HEK293T (cell line): ENCODE measurements around the gene TMEM9B.
"Not testable (repeated sequence)": the region's sequence is repeated elsewhere in the genome, so short reads cannot be mapped to it uniquely, and the experiment has no call there.

Source experiments
- CTCF ChIA-PET: fragments of 350-600 bp; formaldehyde crosslinking; extraction: SDS; loops from one replicate; lab custom pipeline; 2021; ENCODE audit warnings: antibody characterized with exemption, inconsistent platforms; lab: Yijun Ruan, JAX
- POLR2A ChIA-PET: fragments of 350-600 bp; formaldehyde crosslinking; extraction: SDS; loops from one replicate; lab custom pipeline; 2020; ENCODE audit warnings: antibody characterized with exemption, inconsistent platforms; lab: Yijun Ruan, JAX
- DNase-seq: peaks from one replicate; pipeline ENCODE4 v3.0.0; 2012; ENCODE audit warnings: mixed read lengths; ENCODE audit errors: extremely low spot score
- ARNT ChIP-seq: fragments of 450-650 bp; IDR thresholded peaks from 2 replicates; pipeline ENCODE4 v1.6.1; 2017; ENCODE audit warnings: mild to moderate bottlenecking
- BHLHE40 ChIP-seq: fragments of 450-650 bp; IDR thresholded peaks from 2 replicates; pipeline ENCODE4 v1.6.1; 2016; ENCODE audit warnings: mild to moderate bottlenecking, moderate library complexity, borderline replicate concordance
- CTBP1 ChIP-seq: fragments of 450-650 bp; IDR thresholded peaks from 2 replicates; pipeline ENCODE4 v1.6.1; 2016; ENCODE audit warnings: borderline replicate concordance
- ELF4 ChIP-seq: fragments of 450-650 bp; IDR thresholded peaks from 2 replicates; pipeline ENCODE4 v1.6.1; 2017; ENCODE audit warnings: antibody characterized with exemption
- FOXA1 ChIP-seq: fragments of 450-650 bp; IDR thresholded peaks from 2 replicates; pipeline ENCODE4 v1.6.1; 2016; ENCODE audit warnings: mild to moderate bottlenecking
- FOXK2 ChIP-seq: fragments of 450-650 bp; IDR thresholded peaks from 2 replicates; pipeline ENCODE4 v1.6.1; 2016; ENCODE audit warnings: mild to moderate bottlenecking
- FOXM1 ChIP-seq: fragments of 450-650 bp; IDR thresholded peaks from 2 replicates; pipeline ENCODE4 v1.6.1; 2017; ENCODE audit warnings: mild to moderate bottlenecking, borderline replicate concordance
- HDGF ChIP-seq: fragments of 450-650 bp; IDR thresholded peaks from 2 replicates; pipeline ENCODE4 v1.6.1; 2017; ENCODE audit warnings: antibody characterized with exemption, borderline replicate concordance
- L3MBTL2 ChIP-seq: fragments of 450-650 bp; conservative IDR thresholded peaks from 2 replicates; pipeline ENCODE4 v1.6.1; 2016; ENCODE audit warnings: mild to moderate bottlenecking
- LEF1 ChIP-seq: fragments of 450-650 bp; IDR thresholded peaks from 2 replicates; pipeline ENCODE4 v1.6.1; 2017; ENCODE audit warnings: mild to moderate bottlenecking, borderline replicate concordance
- NFRKB ChIP-seq: fragments of 450-650 bp; IDR thresholded peaks from 2 replicates; pipeline ENCODE4 v1.6.1; 2016; ENCODE audit warnings: mild to moderate bottlenecking, moderate library complexity
- PKNOX1 ChIP-seq: fragments of 450-650 bp; IDR thresholded peaks from 2 replicates; pipeline ENCODE4 v1.6.1; 2016
- SP1 ChIP-seq: fragments of 450-650 bp; IDR thresholded peaks from 2 replicates; pipeline ENCODE4 v1.6.1; 2017
- SUZ12 ChIP-seq: fragments of 450-650 bp; IDR thresholded peaks from 2 replicates; pipeline ENCODE4 v1.6.1; 2016; ENCODE audit warnings: mild to moderate bottlenecking
- TARDBP ChIP-seq: fragments of 450-650 bp; IDR thresholded peaks from 2 replicates; pipeline ENCODE4 v1.6.1; 2016
- ZNF384 ChIP-seq: fragments of 450-650 bp; IDR thresholded peaks from 2 replicates; pipeline ENCODE4 v1.6.1; 2016

The TMEM9B gene

GRCh38 chr11:8948886-8949285, 15.4 kb downstream of the TMEM9B start:
- CTCF ChIA-PET, result interaction anchor here (1.1 kb wide), 1 partner anchor 11 kb away, joined by 5 read pairs; no protein-coding TSS in a partner anchor
- POLR2A ChIA-PET, result no interaction called here
- no peak for DNase-seq
- TF ChIP-seq TARDBP (no peak), LEF1 (no peak), NFRKB (no peak), BHLHE40 (no peak), PKNOX1 (no peak), CTBP1 (no peak), SP1 (no peak), SUZ12 (no peak), L3MBTL2 (no peak), FOXA1 (no peak), HDGF (no peak), FOXM1 (no peak), ZNF384 (no peak)

GRCh38 chr11:8947230-8947943, 16.9 kb downstream of the TMEM9B start:
- ChIA-PET POLR2A (no interaction called here), CTCF (interaction anchor here (1.1 kb wide), 1 partner anchor 12 kb away, joined by 5 read pairs; no protein-coding TSS in a partner anchor)
- DNase-seq, result no peak
- no peak for TF ChIP-seq FOXA1
- TF ChIP-seq CTBP1, result no peak
- no peak for TF ChIP-seq ELF4
- TF ChIP-seq ARNT, result no peak
- no peak for TF ChIP-seq ZNF384
- no peak for TF ChIP-seq TARDBP
- TF ChIP-seq LEF1, result no peak
- TF ChIP-seq NFRKB, result no peak
- no peak for TF ChIP-seq BHLHE40
- no peak for TF ChIP-seq L3MBTL2
- TF ChIP-seq PKNOX1, result no peak
- TF ChIP-seq SUZ12, result no peak
- TF ChIP-seq HDGF, result no peak
- TF ChIP-seq SP1, result no peak
- no peak for TF ChIP-seq FOXM1
- no peak for TF ChIP-seq FOXK2

- no peak for DNase-seq
- CTCF ChIA-PET, result no interaction called here
- POLR2A ChIA-PET, result no interaction called here
- TF ChIP-seq FOXA1 (no peak), ELF4 (no peak), NFRKB (no peak), L3MBTL2 (no peak), CTBP1 (no peak), LEF1 (no peak), FOXK2 (no peak), ZNF384 (no peak), HDGF (no peak), SUZ12 (no peak), BHLHE40 (no peak), PKNOX1 (no peak), ARNT (no peak), FOXM1 (no peak), TARDBP (no peak), SP1 (no peak)
These were observed 21.6 kb downstream of the TMEM9B start, which contains the start of gene ASCL3 for GRCh38 chr11:8942518-8943066. Gene ASCL3, minus strand, starts transcription at chr11:8943016. Its CDS starts 4,855 bp downstream, at chr11:8938161.

- TF ChIP-seq TARDBP, result no peak
- TF ChIP-seq NFRKB, result no peak
- no peak for TF ChIP-seq LEF1
- no peak for TF ChIP-seq ARNT
- TF ChIP-seq BHLHE40, result no peak
- POLR2A ChIA-PET, result no interaction called here
- no peak for DNase-seq
- CTCF ChIA-PET, result no interaction called here
These were observed 22.7 kb downstream of the TMEM9B start for GRCh38 chr11:8941341-8942103.

- TF ChIP-seq FOXK2 (no peak), SP1 (no peak)
- ChIA-PET CTCF (no interaction called here), POLR2A (no interaction called here)
- DNase-seq, result no peak
These were observed 26.6 kb downstream of the TMEM9B start for GRCh38 chr11:8937659-8938058.

- TF ChIP-seq FOXM1 (no peak), BHLHE40 (no peak), FOXK2 (no peak), CTBP1 (no peak), HDGF (no peak), NFRKB (no peak), ARNT (no peak), TARDBP (no peak)
- POLR2A ChIA-PET, result no interaction called here
- no peak for DNase-seq
- CTCF ChIA-PET, result interaction anchor here (0.6 kb wide), 1 partner anchor 14 kb away, joined by 5 read pairs; no protein-coding TSS in a partner anchor
These were observed 27.1 kb downstream of the TMEM9B start for GRCh38 chr11:8937159-8937558.

- POLR2A ChIA-PET, result not testable (repeated sequence)
These were observed 28.5 kb downstream of the TMEM9B start for GRCh38 chr11:8935789-8936188.

More at GRCh38 chr11:8935789-8936188, 28.5 kb downstream of the TMEM9B start:
- CTCF ChIA-PET, DNase-seq: not testable (repeated sequence)
